ENCODE data around the gene COPS6.
A peak's percentile ranks its signal among the peaks of the same experiment; 100 is the strongest.

Gene COPS6

DNA sequence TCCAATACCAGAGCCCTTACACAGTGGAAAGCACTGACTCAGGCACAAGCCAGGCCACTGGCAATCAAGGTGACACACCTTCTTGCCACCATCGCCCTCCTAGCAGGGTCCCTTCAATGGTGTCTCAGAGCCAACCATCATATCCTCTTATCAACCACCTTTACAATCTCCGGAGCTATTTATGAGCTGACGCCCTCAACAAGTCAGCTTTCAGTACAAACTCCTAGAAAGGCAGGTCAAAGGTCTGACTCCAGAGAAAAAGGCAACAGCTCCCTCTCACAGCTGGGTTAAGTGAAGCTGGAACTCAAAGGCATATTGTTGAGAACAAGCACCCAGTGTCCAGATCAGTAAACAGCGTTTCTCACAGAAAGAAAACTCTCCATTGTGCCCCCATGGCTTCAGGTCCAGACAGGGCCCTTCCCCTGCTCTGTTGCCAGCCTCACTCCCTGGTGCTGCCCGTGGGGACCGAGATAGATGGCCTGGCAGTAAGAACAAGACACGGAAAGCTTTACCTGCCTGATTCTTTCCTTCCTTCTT is 9.7 kb upstream of the COPS6 start:
- DNase-seq (ENCODE audit: low read depth in 2 of 2): no peak

DNA sequence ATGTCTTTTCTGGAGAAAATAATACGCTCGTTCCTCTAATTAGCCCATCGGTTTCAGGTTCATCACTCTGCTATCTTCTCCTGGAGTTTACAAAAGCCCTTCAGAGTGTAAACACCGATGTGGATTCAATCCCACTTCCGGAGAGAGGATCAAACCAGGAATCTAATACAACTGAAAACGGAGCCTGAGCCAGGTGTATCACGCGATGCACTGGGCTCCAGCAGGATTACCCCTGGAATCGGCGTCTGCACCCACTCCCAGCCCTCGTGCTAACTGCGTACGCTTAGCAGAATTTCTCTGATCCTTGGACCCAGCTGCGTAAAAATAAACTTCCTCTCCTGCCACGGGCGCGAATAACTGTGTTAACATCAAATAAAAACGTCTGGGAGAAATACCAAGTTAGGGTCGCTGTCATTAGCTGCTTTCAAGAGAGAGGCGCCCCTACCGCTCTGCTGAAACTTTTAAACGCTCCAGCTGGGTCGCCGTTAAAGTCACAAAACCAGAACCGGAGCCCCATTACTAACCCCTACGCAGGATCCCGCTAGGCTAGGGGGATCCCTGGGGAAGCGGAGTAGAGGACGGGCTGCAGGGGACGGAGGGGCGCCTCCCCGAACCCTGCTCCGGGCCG is 7.7 kb upstream of the COPS6 start:
- DNase-seq (ENCODE audit: low read depth in 2 of 2): no peak

DNA sequence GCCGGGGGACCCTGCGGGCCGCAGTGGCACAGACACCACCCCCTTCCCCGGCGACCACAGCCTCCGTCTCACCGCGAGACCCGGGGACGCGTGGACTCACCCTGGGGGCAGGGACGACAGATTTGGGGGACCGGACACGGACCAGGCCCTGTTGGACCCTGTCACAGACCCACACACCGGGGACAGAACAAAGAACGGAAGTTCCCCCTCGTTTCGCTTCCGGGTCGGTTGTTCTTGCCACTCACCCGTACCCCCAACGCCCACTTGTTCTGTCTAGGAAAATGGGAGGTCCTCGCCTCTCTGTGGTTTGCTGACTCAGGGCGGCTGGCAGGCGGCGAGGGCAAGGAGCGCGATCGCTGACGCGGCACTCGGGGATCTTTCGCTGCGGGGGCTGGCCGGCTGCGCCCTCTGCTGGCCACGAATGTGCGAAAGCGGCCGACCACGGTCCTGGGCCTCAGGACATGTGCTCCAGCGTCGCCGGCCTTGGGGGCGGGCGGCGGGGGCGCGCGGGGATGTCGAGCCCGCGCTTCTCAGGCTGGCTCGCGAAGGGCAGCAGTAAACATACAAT is 7.2 kb upstream of the COPS6 start, which contains the start of gene ZNF3:
ZNF3 (minus strand) TSS at position 189 of the 568 bp plus-strand sequence. CDS start 4,366 bp downstream, outside the sequence.
- peak; percentile 98 for DNase-seq (ENCODE audit: low read depth in 2 of 2)

DNA sequence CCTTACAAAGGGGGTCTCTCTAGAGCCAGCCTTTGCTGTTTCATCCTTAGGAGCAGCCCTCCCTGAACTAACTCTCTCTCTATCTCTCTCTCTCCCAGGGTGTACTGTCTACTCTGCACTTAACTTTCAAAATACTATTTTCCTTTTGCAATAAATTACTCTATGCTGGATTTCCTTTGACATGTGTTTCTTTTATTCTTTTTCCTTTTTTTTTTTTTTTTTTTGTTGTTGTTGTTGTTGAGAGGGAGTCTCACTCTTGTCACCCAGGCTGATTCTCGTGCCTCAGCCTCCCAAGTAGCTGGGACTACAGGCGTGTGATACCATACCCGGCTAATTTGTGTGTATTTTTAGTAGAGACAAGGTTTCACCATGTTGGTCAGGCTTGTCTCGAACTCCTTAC is 5.8 kb upstream of the COPS6 start:
- DNase-seq (ENCODE audit: low read depth in 2 of 2): no peak

DNA sequence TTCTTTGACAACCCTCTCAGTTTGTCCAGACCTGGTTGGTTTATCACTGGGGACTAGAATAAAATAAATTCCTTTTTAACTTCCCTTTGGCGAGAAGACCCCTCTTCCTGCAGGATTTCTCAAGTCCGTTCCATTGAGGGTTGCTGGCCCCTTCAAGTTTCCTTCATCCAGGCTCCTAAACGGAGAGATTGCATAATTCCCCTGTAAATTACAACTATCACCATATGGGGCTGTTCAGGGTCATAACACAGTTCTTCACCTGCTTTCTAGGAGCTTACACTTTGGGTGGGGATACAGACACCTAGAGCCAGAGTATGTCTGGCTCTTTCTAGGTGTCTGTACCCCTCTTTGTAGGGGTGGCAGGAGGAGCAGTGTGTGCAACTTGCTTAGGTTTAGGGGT is 3.3 kb upstream of the COPS6 start:
- no peak for DNase-seq (ENCODE audit: low read depth in 2 of 2)

DNA sequence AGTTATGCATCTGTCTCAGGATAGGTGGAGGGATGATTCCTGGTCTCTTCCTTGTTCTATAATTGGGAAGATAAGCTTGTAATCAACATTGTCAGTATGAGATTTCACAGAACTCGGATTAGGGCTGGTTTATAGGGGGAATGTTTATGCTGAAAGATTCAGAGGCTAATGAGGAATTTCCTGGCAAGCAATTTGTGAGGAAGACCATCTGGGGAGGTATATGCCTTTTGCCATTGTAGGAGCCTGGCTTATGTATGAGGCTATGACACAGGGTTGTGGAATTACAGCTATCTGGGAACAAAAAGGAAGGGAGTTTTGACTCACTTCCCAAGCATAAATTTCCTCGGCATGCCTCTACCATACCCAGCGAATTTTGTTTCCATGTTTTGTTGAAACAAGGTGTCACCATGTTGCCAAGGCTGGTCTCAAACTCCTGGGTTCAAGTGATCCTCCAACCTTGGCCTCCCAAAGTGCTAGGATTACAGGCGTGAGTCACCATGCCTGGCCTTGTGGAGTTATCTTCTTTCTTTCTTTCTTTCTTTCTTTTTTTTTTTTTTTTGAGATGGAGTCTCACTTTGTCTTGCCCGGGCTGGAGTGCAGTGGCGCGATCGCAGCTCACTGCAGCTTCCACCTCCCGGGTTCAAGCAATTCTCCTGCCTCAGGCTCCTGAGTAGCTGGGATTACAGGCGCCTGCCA is 1.6 kb upstream of the COPS6 start:
- peak; percentile 96 to 97 for DNase-seq (ENCODE audit: low read depth in 2 of 2)

DNA sequence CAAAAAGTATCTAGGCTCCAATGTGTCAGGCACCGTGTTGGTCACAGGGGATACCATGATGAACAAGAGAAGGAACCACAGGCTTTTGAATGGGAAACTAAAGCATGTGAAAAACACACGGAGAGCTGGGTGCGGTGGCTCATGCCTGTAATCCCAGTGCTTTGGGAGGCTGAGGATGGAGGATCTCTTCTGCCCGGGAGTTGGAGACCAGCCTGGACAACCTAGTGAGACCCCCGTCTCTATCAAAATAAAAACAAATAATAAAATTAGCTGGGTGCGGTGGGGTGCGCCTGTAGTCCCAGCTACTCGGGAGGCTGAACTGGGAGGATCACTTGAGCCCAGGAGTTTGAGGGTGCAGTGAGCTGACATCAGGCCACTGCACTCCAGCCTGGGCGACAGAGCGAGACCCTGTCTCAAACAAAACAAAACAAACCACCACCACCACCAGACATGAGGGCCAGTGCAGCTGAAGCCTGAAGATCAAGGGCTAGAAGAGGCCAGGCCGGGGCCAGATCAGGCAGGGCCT is 611 bp upstream of the COPS6 start:
- no peak for DNase-seq (ENCODE audit: low read depth in 2 of 2)

DNA sequence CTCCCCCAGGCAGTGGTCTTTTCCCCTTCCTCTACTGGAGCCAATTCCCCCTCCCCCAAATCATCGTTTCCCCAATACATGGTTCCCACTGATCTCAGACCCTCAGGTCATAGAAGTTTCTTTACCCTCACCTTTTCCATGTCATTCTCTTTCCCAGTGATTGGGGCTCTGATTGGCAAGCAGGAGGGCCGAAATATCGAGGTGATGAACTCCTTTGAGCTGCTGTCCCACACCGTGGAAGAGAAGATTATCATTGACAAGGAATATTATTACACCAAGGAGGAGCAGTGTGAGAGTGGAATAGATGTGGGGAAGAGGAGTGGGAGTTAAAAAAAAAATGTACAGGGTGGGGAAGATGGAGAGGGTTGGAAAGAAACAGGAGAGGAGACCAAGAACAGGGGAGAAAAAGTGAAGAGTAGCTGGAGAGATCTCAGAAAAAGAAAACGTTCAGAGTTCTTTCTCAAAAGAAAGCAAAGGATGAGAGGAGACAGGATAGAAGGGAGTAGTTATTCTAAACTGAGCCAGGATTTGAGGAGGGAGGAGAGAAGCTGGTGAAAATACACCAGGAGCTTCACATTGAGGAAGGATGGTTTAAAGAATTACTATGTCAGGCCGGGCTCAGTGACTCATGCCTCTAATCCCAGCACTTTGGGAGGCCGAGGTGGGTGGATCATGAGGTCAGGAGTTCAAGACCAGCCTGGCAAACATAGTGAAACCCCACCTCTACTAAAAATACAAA is 858 bp downstream of the COPS6 start:
- DNase-seq (ENCODE audit: low read depth in 2 of 2): no peak

DNA sequence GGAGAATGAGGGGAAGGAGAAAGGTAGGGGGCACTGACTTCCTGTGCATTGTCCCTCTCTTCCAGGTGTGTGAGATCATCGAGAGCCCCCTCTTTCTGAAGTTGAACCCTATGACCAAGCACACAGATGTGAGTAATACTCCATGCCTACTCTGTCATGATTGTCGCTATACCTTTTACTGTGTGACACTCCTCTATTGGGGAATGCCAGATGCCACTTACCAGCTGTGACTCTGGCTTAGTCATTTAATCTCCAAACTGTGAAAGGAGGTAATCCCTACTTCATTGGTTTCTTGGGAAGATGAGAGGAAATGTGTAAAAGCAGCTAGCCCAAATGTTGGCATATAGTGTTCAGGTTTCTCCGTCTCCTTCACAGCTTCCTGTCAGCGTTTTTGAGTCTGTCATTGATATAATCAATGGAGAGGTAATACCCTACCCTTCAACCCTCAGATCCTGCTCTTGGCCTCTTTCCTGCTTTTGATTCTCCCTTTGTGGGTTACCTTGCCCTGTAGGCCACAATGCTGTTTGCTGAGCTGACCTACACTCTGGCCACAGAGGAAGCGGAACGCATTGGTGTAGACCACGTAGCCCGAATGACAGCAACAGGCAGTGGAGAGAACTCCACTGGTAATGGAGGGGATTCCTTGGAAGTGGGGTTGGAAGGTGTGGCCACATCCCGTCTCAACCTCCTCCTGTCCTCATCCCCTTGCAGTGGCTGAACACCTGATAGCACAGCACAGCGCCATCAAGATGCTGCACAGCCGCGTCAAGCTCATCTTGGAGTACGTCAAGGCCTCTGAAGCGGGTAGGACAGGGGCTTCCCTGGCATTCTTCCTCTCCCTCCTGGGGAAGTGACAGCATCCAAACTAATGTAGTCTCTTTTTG is 2.0 kb downstream of the COPS6 start:
- DNase-seq (ENCODE audit: low read depth in 2 of 2): no peak

DNA sequence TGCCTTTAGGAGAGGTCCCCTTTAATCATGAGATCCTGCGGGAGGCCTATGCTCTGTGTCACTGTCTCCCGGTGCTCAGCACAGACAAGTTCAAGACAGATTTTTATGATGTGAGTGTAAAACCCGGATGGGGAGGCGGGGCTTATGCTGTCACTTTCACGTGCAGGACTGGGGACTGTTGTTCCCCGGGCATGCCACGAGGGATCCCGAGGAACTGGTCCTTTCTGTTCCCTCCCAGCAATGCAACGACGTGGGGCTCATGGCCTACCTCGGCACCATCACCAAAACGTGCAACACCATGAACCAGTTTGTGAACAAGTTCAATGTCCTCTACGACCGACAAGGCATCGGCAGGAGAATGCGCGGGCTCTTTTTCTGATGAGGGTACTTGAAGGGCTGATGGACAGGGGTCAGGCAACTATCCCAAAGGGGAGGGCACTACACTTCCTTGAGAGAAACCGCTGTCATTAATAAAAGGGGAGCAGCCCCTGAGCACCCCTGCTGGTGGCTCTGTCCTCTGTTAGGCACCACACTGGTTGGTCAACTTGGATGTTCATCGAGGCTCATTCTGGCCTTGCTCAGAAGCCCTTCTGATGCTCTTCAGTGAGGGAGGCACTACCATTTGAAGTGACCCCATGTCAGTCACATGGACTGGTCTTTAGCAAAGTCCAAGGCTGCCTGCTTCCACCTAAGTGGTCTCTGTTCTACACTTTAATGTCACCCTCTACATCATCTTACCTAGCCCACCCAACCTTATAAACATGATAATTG is 2.8 kb downstream of the COPS6 start:
- no peak for DNase-seq (ENCODE audit: low read depth in 2 of 2)

DNA sequence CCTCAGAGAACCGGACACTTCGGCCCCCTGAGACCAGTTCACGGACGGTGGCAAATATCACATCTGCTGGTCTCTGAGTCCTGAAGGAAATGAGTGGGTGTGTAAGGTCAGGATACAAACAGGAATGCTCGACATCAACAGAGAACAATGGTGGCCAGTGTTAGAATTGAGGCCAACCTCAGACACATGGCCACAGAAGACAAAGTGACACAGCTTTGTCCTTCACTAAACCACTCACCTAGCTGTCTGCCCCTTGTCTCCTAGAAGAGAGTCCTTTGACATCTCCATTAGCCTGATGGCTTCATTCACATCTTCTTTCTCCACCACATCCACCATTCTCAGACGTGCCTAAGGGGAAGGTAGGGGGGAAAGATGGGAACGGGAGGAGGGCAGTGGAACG is 4.3 kb downstream of the COPS6 start:
- DNase-seq (ENCODE audit: low read depth in 2 of 2): no peak

DNA sequence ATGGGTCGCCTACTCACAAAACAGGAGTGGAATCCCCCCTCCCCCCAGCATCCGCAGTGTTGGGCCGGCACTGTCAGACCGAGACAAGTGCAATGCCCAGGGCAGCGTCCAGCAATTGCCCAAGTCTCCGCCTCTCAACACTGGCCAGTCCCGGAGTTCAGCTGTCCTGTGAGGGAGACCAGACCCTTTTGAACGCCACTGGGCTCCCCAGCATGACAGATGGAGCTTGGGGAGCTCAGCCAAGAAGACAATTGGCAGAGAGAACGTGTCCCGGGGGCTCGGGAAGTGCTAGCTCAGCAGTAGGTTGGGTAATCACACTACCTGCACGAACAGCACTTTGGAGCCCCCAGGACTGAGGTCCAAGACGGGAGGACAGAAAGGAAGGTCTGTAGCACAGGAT is 4.7 kb downstream of the COPS6 start:
- DNase-seq (ENCODE audit: low read depth in 2 of 2): no peak

DNA sequence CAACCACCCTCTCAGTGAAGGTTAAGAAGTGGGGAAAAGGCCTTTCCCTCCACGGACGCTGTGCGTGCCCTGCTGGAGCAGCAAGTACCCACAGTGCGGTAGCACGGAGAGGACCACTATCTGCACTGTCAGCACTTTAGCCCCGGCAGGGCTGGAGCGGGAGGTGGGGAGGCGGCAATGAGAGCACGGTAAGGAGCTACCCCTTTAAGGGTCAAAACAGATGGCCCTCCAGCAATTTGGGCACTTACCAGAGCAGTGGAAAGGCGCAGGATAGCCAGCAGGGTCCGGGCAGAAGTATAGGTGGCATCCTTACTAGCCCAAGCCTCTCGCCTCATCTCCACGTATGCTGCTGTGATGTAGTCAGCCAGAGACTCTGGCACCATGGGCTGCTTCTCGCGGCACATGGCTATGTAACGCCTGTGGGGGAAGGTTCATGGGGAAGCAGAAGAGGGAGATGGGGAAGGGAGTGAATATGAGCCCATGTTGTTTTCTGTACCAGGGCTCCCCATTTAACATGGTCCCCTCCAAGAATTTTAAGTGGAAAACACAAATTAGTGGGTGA is 5.2 kb downstream of the COPS6 start:
- DNase-seq (ENCODE audit: low read depth in 2 of 2): no peak

DNA sequence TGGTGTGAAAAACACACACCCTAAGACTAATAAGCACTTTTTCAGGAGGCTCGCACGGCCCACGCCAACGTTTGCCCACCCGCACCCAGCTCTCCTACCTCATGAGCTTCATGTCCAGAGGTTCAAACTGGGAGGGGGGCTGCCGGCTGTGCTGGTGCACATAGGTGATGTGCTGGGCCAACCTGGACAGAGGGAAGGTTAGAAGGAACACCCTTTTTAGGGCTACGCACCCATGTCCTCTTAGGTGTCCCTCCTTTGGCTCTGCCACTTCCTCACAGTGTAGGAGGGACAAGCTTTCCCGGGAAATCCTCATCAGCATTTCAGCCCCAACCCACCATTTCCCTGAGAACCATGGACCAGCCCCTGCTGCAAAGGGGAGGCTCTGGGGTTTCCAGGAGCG is 6.5 kb downstream of the COPS6 start:
- no peak for DNase-seq (ENCODE audit: low read depth in 2 of 2)

DNA sequence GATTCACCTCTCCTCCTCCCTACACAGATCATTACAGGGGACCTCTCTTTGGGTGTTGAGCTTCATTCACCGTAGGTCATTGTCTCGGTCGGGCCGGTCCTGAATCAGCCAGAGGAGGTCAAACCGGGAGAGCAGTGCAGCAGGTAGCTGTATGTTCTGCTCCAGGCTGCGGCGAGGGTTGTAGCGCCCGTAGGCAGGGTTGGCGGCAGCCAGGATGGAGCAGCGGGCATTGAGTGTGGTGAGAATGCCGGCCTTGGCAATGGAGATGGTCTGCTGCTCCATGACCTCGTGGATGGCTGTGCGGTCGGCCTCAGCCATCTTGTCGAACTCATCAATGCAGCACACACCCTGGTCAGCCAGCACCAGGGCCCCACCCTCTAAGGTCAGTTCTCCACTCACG is 6.9 kb downstream of the COPS6 start:
- no peak for DNase-seq (ENCODE audit: low read depth in 2 of 2)

DNA sequence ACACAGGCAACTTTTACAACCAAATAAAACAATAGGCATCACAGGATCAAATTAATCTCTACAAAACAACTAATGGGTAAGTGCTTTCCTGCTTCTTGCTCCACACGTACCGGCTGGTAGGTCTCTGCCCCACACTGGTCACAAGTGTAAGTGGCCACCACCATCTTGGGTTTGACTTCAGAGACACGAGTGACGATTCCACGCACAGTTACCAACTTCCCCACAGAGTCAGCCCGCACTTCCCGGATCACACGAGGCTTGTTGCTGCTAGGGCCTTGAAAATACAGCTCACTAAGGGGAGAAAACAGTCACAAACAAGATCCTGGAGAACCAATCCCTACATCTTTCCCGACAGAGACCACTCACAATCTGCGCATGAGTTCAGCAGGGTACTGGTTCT is 10.1 kb downstream of the COPS6 start:
- DNase-seq (ENCODE audit: low read depth in 2 of 2): no peak

DNA sequence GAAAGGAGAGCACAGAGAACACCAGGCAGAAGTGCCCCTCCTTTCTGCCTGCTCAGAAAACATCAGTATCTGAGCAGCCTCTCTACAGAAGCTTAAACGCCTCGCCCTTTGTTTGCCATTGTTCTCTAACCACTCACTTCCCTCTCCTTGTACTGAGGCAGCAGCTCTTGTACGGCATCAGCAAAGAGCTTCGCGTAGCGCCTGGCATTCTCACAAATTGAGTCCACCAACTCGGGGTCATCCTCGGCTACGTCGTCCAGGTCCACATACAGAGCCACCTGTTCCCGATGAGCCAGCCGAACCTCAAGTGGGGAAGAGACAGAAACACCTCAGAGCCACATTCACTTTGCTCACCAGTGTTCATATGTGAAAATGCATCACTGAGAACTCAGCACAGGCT is 10.7 kb downstream of the COPS6 start:
- DNase-seq (ENCODE audit: low read depth in 2 of 2): no peak

DNA sequence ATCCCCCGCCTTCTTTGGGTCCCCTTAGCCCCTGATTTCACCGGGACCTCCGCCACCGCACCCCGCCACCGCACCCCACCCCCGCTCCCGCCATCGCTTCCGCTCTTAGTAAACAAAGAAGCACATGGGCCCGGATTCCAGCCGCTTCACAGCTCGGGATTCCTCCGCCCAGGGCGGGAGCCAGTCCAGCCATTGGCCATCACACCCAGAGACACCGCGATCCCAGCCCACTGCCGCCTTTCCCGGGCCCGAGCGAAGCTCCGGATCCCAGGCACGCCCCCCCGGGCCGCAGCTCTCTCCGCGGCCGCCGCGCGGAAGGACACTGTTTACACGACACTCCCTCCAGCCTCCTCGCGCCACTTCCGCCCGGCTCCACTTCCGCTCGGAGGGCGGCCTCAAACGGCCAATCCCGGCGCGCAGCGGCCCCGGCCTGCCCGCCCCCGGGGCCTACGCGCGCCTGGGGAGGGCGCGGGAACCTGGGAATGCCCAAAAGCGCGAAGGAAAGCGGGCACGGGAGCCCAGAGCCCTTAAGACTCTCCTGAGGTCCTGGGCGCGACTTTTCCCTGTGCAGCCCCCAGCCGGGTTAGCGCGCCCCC is 11.7 kb downstream of the COPS6 start:
- peak; percentile 97 to 98 for DNase-seq (ENCODE audit: low read depth in 2 of 2)

DNA sequence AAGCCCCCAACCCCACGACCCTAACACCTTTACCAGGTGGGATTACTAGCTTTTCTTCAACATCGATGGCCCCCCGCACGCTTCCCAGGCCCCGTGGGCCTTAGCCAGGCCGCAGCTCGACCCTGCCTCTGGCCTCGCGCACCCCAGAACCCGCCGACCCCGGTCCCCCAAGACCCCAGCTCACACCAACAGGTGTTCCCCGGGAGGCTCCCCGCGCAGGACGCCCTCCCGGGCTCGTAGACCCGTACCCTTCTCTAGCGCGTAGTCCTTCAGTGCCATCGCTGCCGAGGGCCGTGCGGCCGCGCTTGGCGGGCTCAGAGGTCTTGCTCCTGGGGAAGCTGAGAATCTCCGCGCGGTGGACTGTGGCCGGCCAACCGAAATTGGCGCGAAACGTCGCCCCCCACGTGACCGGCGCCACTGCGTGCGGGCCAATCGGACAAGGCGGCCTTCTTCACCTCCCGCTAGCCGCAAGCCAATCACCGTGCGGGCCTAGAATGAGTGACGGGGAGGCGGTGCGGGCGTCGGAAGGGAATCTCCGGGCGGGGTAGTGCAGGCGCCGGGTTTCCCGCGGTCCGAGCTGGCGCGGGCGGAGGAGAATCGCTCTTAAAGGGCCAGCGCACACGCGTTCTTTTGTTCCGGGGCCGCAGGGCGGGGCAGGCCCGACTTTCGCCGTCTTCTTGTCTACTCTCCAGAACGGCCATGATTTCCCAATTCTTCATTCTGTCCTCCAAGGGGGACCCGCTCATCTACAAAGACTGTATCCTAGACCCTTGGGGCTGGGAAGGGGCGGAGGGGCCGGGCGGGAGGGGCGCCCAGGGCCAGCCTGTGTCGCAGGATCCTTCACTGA is 12.5 kb downstream of the COPS6 start, which contains the start of the genes AP4M1 and MCM7:
AP4M1 (plus strand) TSS at position 628 of the 847 bp plus-strand sequence; CDS start at position 700, 72 bp downstream.
MCM7 (minus strand) TSS at position 382 of the 847 bp plus-strand sequence; CDS start at position 279, 103 bp downstream.
- DNase-seq (ENCODE audit: low read depth in 2 of 2): peak; percentile 98
